ENCODE results near the gene ZEB1. TPM values are rescaled to one million over a fixed set of nuclear protein-coding genes. Genes with fewer than 3 reads are reported as not detected.
"Not testable (repeated sequence)": the region's sequence is repeated elsewhere in the genome, so short reads cannot be mapped to it uniquely, and the experiment has no call there.

The ZEB1 gene
- polyA plus RNA-seq, 1 donor from 2014 or later: 18.0 TPM

GRCh38 chr10:31362023-31362641 is 43.1 kb downstream of the ZEB1 start:
- Histone ChIP-seq H3K79me2 (replicated peaks; ENCODE audit: insufficient read depth, low read length) (peaks cover 34% of the 10 kb centered on the region), H2AFZ (ENCODE audit: low read depth, low read length) (no peak overlapping the region), H3K27ac (ENCODE audit: low read length) (no peak overlapping the region), H3K9me3 (ENCODE audit: low read length) (peaks cover 9% of the 10 kb centered on the region), H3K36me3 (ENCODE audit: insufficient read depth, low read length) (no peaks in the 10 kb centered on the region), H3K9me2 (ENCODE audit: insufficient read depth, low read length) (no peaks in the 10 kb centered on the region), H3K27me3 (ENCODE audit: insufficient read depth, low read depth, low read length) (no peaks in the 10 kb centered on the region), H3K4me2 (ENCODE audit: low read length) (no peak overlapping the region), H4K20me1 (ENCODE audit: insufficient read depth) (no peaks in the 10 kb centered on the region), H3K4me3 (ENCODE audit: low read length) (no peak overlapping the region), H3F3A (ENCODE audit: insufficient read depth, low read length, poor library complexity, severe bottlenecking) (no peaks in the 10 kb centered on the region), H3K9ac (ENCODE audit: low read length) (no peak overlapping the region)
- no peak for TF ChIP-seq CTCF (IDR thresholded peaks at IDR 0.05; ENCODE audit: poor library complexity, severe bottlenecking)
- TF ChIP-seq MXI1 (conservative IDR thresholded peaks at IDR 0.05; ENCODE audit: poor library complexity, severe bottlenecking): no peak
- no peak for TF ChIP-seq EP300 (conservative IDR thresholded peaks at IDR 0.05; ENCODE audit: poor library complexity, severe bottlenecking)
- no peak for TF ChIP-seq REST (IDR thresholded peaks at IDR 0.05; ENCODE audit: borderline replicate concordance)
- TF ChIP-seq EZH2 (IDR thresholded peaks at IDR 0.05; ENCODE audit: borderline replicate concordance, insufficient read depth, low read length, poor library complexity, severe bottlenecking): no peak

- H4K20me1 ChIP-seq (ENCODE audit: insufficient read depth); H3K4me2 ChIP-seq (ENCODE audit: low read length): not testable (repeated sequence)
Measured at GRCh38 chr10:31363696-31364095, 44.7 kb downstream of the ZEB1 start.

GRCh38 chr10:31364238-31364637 is 45.2 kb downstream of the ZEB1 start:
- H2AFZ ChIP-seq (ENCODE audit: low read depth, low read length); H3K4me3 ChIP-seq (ENCODE audit: low read length); H3K27me3 ChIP-seq (ENCODE audit: insufficient read depth, low read depth, low read length); H3K9ac ChIP-seq (ENCODE audit: low read length); H3K9me3 ChIP-seq (ENCODE audit: low read length); H3K4me2 ChIP-seq (ENCODE audit: low read length); H3K9me2 ChIP-seq (ENCODE audit: insufficient read depth, low read length); H3F3A ChIP-seq (ENCODE audit: insufficient read depth, low read length, poor library complexity, severe bottlenecking); H4K20me1 ChIP-seq (ENCODE audit: insufficient read depth); H3K36me3 ChIP-seq (ENCODE audit: insufficient read depth, low read length); H3K27ac ChIP-seq (ENCODE audit: low read length): not testable (repeated sequence)
- peaks cover 27% of the 10 kb centered on the region for H3K79me2 ChIP-seq (replicated peaks; ENCODE audit: insufficient read depth, low read length)

More at GRCh38 chr10:31363696-31364095, 44.7 kb downstream of the ZEB1 start:
- H3K27me3 ChIP-seq (ENCODE audit: insufficient read depth, low read depth, low read length); H3F3A ChIP-seq (ENCODE audit: insufficient read depth, low read length, poor library complexity, severe bottlenecking); H3K36me3 ChIP-seq (ENCODE audit: insufficient read depth, low read length); H3K9me2 ChIP-seq (ENCODE audit: insufficient read depth, low read length); H3K27ac ChIP-seq (ENCODE audit: low read length); H3K9me3 ChIP-seq (ENCODE audit: low read length); H2AFZ ChIP-seq (ENCODE audit: low read depth, low read length); H3K4me3 ChIP-seq (ENCODE audit: low read length); H3K9ac ChIP-seq (ENCODE audit: low read length): not testable (repeated sequence)
- peaks cover 27% of the 10 kb centered on the region for H3K79me2 ChIP-seq (replicated peaks; ENCODE audit: insufficient read depth, low read length)

Data from neural cell (in vitro differentiated cells).